Smooth muscle cell (in vitro differentiated cells): ENCODE results near the gene FKBP11. TPM values are rescaled to one million over a fixed set of nuclear protein-coding genes. Genes with fewer than 3 reads are reported as not detected.

Experiments used
- DNase-seq: peaks from one replicate; lab custom pipeline; 2025; ENCODE audit not compliant: unreplicated experiment; lab: John Stamatoyannopoulos, UW
- H2AFZ ChIP-seq: fragments of 200-600 bp; sonication (generic); 2 replicates; pipeline ENCODE4 v1.6.0; 2016; ENCODE audit warnings: antibody characterized with exemption, low read depth, mild to moderate bottlenecking
- H3F3A ChIP-seq: fragments of 200-600 bp; sonication (generic); 2 replicates; pipeline ENCODE4 v1.6.0; 2017; ENCODE audit warnings: antibody characterized with exemption, low read depth
- H3K27ac ChIP-seq: fragments of 200-600 bp; sonication (generic); 2 replicates; pipeline ENCODE4 v1.5.1; 2016; ENCODE audit warnings: low read depth, mild to moderate bottlenecking
- H3K27me3 ChIP-seq: fragments of 200-600 bp; sonication (generic); 2 replicates; pipeline ENCODE4 v1.6.1; 2016; ENCODE audit warnings: low read depth, mild to moderate bottlenecking
- H3K36me3 ChIP-seq: fragments of 200-600 bp; sonication (generic); 2 replicates; pipeline ENCODE4 v1.5.1; 2016; ENCODE audit warnings: low read depth
- H3K4me1 ChIP-seq: fragments of 200-600 bp; sonication (generic); 2 replicates; pipeline ENCODE4 v1.5.1; 2016; ENCODE audit warnings: low read depth
- H3K4me2 ChIP-seq: fragments of 200-600 bp; sonication (generic); 2 replicates; pipeline ENCODE4 v1.6.0; 2016; ENCODE audit warnings: mild to moderate bottlenecking
- H3K4me3 ChIP-seq: fragments of 200-600 bp; sonication (generic); 2 replicates; pipeline ENCODE4 v1.5.1; 2016; ENCODE audit warnings: mild to moderate bottlenecking
- H3K79me2 ChIP-seq: fragments of 200-600 bp; sonication (generic); 2 replicates; pipeline ENCODE4 v1.6.0; 2016; ENCODE audit warnings: low read depth, mild to moderate bottlenecking
- H3K9ac ChIP-seq: fragments of 200-600 bp; sonication (generic); 2 replicates; pipeline ENCODE4 v1.6.0; 2016; ENCODE audit warnings: low read depth
- H3K9me3 ChIP-seq: fragments of 200-600 bp; sonication (generic); replicated peaks from 2 replicates; pipeline ENCODE4 v1.5.1; 2016; ENCODE audit warnings: low read depth
- H4K20me1 ChIP-seq: fragments of 200-600 bp; sonication (generic); 2 replicates; pipeline ENCODE4 v1.6.0; 2016; ENCODE audit warnings: low read depth
- WGBS: methylation state at CpG from one replicate; pipeline ENCODE4 v1.1.7; 2016; ENCODE audit warnings: low lambda C conversion rate; 5-methylcytosine and 5-hydroxymethylcytosine counted together
- polyA plus RNA-seq: library from polyadenylated mRNA; unstranded; fragments of >200 nt; fragmentation: Nextera tagmentation; extraction: Ambion mirVana; gene quantifications from 2 replicates; pipeline ENCODE4 v1.2.1, GENCODE V29; 2016
- total RNA-seq: library from RNA; depleted of rRNA; stranded (reverse); fragments of >200 nt; gene quantifications from 2 replicates; pipeline ENCODE4 v1.2.3, GENCODE V29; 2014
- TF ChIP-seq, protein P1 (sequence below): fragments of 200-600 bp; sonication (generic); IDR thresholded peaks from 2 replicates; pipeline ENCODE4 v1.5.1; 2017; ENCODE audit warnings: borderline replicate concordance, mild to moderate bottlenecking, antibody characterized with exemption; ENCODE audit not compliant: insufficient read depth, poor library complexity, severe bottlenecking

The FKBP11 gene
- total and polyA plus RNA-seq, 2 experiments from 2014 or later = 36.1 to 217 TPM

DNA sequence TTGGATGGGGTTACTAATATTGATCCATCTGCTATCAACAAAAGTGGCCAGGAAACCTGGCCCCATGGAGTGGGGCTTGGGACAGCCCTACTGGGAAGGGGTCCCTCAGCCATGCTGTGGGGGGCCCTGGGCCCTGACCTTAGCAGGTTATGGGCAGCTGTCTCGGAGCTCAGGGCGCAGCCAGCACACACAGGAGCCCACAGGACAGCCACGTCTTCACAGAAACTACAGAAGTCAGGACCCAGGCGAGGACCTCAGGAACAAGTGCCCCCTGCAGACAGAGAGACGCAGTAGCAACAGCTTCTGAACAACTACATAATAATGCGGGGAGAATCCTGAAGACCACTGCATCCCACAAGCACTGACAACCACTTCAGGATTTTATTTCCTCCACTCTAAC, 11.9 kb upstream of the FKBP11 start:
- Histone ChIP-seq H3K4me3 (no peak overlapping the region), H3K36me3 (no peaks in the 10 kb centered on the region), H3K27me3 (no peaks in the 10 kb centered on the region), H3K79me2 (peaks cover 6% of the 10 kb centered on the region), H3F3A (no peaks in the 10 kb centered on the region), H3K4me1 (no peaks in the 10 kb centered on the region), H3K9ac (no peak overlapping the region), H3K4me2 (no peak overlapping the region), H3K9me3 (no peaks in the 10 kb centered on the region), H4K20me1 (peaks cover 90% of the 10 kb centered on the region), H2AFZ (no peak overlapping the region), H3K27ac (no peak overlapping the region)
- TF ChIP-seq, protein P1, sequence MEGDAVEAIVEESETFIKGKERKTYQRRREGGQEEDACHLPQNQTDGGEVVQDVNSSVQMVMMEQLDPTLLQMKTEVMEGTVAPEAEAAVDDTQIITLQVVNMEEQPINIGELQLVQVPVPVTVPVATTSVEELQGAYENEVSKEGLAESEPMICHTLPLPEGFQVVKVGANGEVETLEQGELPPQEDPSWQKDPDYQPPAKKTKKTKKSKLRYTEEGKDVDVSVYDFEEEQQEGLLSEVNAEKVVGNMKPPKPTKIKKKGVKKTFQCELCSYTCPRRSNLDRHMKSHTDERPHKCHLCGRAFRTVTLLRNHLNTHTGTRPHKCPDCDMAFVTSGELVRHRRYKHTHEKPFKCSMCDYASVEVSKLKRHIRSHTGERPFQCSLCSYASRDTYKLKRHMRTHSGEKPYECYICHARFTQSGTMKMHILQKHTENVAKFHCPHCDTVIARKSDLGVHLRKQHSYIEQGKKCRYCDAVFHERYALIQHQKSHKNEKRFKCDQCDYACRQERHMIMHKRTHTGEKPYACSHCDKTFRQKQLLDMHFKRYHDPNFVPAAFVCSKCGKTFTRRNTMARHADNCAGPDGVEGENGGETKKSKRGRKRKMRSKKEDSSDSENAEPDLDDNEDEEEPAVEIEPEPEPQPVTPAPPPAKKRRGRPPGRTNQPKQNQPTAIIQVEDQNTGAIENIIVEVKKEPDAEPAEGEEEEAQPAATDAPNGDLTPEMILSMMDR = no peak
- 68% methylated on average over 4 of the region's 6 CpGs for WGBS
- DNase-seq = no peak

DNA sequence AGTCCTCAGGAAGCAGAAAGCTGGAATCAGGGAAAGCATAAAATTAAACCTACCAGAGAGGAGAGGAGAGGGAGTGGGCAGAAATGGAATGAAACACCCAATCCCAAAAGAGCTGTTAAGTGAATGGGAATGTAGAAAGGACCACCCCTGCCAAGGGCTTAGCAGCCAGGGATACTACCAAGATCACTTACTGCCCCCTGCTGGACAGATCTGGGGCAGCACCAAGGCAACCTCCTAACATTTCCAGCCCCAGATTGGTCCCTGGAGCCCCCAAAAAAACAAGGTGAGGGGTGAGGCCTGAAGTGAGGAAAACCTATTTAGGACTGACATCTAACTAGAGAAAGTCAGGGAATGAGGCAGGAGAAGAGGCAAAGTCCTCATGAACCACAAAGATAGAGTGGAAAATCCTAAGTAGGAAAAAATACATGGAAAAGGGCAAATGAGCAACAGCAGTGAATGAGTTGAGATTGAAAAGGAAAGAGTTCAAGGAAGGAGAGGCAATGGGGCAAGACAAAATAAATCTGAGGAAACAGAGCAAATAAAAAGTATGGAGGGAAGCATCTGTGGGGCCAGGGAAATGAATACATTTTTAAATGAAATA, 11.2 kb upstream of the FKBP11 start:
- Histone ChIP-seq H3K79me2 (no peaks in the 10 kb centered on the region), H4K20me1 (peaks cover 83% of the 10 kb centered on the region), H3K9me3 (no peaks in the 10 kb centered on the region), H3K4me1 (no peaks in the 10 kb centered on the region), H3K4me2 (no peak overlapping the region), H2AFZ (no peak overlapping the region), H3K9ac (no peak overlapping the region), H3K36me3 (no peaks in the 10 kb centered on the region), H3K27me3 (no peaks in the 10 kb centered on the region), H3K27ac (no peak overlapping the region), H3K4me3 (no peak overlapping the region), H3F3A (no peaks in the 10 kb centered on the region)
- DNase-seq = peak; percentile 30
- TF ChIP-seq, protein P1 = peak; percentile 90

DNA sequence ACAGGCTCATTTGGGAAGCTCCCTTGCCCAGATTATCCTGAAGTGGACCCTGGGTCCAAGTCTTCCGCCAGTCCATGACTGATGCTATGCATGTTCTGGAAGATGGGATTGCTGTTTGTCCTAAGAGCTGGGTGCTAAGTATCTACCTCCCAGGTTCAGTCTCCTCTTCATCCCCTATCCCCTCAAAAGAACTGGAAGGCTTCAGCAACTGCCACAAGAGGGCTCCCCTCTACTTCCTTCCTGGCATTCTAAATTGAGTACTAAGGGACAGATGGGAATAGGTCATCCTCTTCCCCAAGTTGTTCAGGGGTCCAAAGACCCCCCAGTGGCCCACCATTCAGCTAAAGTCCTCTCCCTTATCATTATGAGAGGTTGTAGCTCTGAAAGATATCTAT, 9.0 kb upstream of the FKBP11 start:
- no peaks in the 10 kb centered on the region for H3K27me3 ChIP-seq
- WGBS = 100% methylated on average over 1 of the region's 1 CpG
- H3K9ac ChIP-seq = no peak overlapping the region
- H3K36me3 ChIP-seq = peaks cover 7% of the 10 kb centered on the region
- no peaks in the 10 kb centered on the region for H3F3A ChIP-seq
- H4K20me1 ChIP-seq = peaks cover 62% of the 10 kb centered on the region
- H3K9me3 ChIP-seq = no peaks in the 10 kb centered on the region
- TF ChIP-seq, protein P1 = peak; percentile 8
- H3K79me2 ChIP-seq = no peaks in the 10 kb centered on the region
- H3K4me2 ChIP-seq = no peak overlapping the region
- H2AFZ ChIP-seq = no peak overlapping the region
- H3K27ac ChIP-seq = no peak overlapping the region
- no peaks in the 10 kb centered on the region for H3K4me1 ChIP-seq
- no peak overlapping the region for H3K4me3 ChIP-seq
- DNase-seq = no peak

DNA sequence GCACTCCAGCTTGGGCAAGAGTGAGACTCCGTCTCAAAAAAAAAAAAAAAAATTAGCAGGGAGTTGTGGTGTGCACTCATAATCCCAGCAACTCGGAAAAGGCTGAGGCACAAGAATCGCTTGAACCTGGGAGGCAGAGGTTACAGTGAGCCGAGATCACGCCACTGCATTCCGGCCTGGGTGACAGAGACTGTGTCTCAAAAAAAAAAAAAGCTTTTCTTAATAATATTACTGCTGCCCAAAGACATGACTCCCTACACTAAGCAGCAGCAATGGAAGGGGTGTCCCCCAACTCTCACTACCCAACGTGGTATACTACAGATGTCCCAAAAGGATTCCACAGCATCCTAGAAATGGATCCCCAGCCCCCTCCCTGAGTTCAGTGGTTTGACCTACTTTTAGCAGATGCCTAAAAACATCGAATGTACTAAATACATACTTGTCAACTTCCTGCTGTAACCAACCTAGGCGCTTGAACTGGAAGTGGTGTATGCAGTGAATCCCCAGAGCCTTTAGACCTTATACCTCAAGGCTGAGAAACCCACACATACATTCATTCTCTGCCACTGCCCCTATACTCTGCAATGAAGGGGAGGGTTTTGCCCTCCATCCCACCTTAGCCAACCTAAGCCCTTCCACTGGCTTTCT, 8.5 kb upstream of the FKBP11 start:
- Histone ChIP-seq H4K20me1 (peaks cover 57% of the 10 kb centered on the region), H3K27ac (no peak overlapping the region), H3K9me3 (no peaks in the 10 kb centered on the region), H2AFZ (no peak overlapping the region), H3K4me1 (no peaks in the 10 kb centered on the region), H3K36me3 (peaks cover 7% of the 10 kb centered on the region), H3K9ac (no peak overlapping the region), H3F3A (peaks cover 4% of the 10 kb centered on the region), H3K4me2 (no peak overlapping the region), H3K27me3 (no peaks in the 10 kb centered on the region), H3K79me2 (no peaks in the 10 kb centered on the region), H3K4me3 (no peak overlapping the region)
- no peak for DNase-seq
- TF ChIP-seq, protein P1 = no peak
- WGBS = 98% methylated on average over 9 of the region's 9 CpGs
